ENCODE measurements around the gene CALD1.

CALD1 gene

DNA sequence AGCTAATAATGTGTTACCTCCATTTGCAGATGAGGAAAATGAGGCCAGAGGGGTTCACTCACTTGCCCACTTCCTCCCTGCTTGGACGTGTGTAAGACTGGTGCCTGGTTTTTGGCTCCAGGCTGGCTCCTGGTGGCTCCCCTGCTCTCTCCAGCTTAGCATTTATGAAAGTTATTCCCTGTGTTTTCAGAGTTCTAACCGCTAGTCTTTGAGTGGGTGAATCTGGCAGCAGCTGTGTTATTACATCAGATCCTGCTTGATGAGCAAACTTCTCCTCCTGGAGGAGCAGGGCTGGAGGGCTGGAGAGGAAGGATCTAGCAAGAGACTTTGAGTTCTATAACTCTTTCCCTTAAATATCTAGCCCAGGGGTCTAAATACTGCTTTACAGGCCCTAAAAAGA is 125.9 kb downstream of the CALD1 start:
- DNase-seq (ENCODE audit: low read depth, low spot score) = no peak
- CTCF ChIA-PET = no interaction called here
- no peak overlapping the region for H3K4me3 ChIP-seq (ENCODE audit: low read depth, low read length)
- POLR2A ChIA-PET = interaction anchor here (0.6 kb wide), 1 partner anchor 10 kb away, joined by 3 read pairs; no protein-coding TSS in a partner anchor
- TF ChIP-seq, protein P1, sequence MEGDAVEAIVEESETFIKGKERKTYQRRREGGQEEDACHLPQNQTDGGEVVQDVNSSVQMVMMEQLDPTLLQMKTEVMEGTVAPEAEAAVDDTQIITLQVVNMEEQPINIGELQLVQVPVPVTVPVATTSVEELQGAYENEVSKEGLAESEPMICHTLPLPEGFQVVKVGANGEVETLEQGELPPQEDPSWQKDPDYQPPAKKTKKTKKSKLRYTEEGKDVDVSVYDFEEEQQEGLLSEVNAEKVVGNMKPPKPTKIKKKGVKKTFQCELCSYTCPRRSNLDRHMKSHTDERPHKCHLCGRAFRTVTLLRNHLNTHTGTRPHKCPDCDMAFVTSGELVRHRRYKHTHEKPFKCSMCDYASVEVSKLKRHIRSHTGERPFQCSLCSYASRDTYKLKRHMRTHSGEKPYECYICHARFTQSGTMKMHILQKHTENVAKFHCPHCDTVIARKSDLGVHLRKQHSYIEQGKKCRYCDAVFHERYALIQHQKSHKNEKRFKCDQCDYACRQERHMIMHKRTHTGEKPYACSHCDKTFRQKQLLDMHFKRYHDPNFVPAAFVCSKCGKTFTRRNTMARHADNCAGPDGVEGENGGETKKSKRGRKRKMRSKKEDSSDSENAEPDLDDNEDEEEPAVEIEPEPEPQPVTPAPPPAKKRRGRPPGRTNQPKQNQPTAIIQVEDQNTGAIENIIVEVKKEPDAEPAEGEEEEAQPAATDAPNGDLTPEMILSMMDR (IDR thresholded peaks at IDR 0.05; ENCODE audit: insufficient read depth, low read length, missing control alignments) = peak; percentile 18

DNA sequence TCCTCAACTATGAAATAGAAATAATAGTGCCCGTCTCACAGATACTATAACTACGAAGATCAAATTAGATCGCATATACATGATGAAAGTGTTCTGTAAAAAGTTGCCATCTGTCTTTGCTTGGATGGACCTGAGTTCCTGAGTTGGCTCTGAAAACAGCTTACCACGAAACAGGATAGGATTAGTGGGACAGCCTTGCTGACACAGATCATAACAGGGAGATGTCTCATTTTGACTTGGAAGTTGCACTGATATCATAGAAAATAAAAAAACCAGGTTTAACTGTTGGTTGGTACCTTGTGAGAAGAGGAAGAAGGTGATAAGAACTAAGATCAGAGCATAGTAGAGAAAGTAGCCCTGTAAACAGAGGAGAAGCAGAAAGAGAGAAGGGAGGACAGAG is 127.6 kb downstream of the CALD1 start:
- ChIA-PET CTCF (interaction anchor here (1.0 kb wide), 1 partner anchor 9 kb away, joined by 3 read pairs; no protein-coding TSS in a partner anchor), POLR2A (no interaction called here)
- H3K4me3 ChIP-seq (ENCODE audit: low read depth, low read length) = no peak overlapping the region
- no peak for DNase-seq (ENCODE audit: low read depth, low spot score)
- TF ChIP-seq, protein P1 (IDR thresholded peaks at IDR 0.05; ENCODE audit: insufficient read depth, low read length, missing control alignments) = no peak

DNA sequence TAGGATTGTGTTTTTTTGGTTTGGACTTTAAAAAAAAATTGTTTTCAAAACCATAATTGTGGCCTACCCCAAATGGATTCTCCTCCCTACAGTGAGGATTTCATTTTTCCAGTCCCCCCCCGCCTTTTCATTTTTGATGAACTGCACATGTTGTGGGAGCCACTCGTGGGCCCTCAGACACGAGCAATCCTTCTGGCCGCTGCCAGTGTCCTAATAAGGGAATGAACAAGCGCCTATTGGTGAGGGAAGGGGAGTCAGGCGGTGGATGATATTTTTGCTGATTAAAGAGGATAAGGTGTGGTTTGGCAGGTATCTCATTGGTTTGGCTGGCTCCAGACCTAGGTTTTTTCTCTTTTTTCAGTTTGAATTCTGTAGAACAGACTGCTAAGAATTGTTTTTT is 128.2 kb downstream of the CALD1 start:
- DNase-seq (ENCODE audit: low read depth, low spot score) = no peak
- TF ChIP-seq, protein P1 (IDR thresholded peaks at IDR 0.05; ENCODE audit: insufficient read depth, low read length, missing control alignments) = no peak
- POLR2A ChIA-PET = no interaction called here
- CTCF ChIA-PET = no interaction called here
- H3K4me3 ChIP-seq (ENCODE audit: low read depth, low read length) = no peak overlapping the region

DNA sequence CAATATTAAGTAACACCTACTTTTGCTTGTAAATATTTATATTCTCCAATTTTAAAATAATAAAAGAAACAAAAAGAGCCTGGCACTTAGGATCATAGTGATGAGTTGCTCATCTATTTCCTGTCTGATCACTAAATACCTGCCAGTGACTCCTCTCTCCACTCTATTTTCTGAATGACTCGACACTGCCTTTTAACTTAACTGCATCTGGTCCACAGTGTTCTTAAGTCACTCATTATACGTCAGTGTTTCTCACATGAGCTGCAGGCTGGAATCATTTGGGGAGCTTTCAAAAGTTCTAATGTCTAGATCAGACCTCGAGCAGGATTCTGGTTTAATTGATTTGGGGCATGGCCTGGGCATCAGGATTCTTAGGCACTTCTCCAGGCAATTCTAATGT is 128.9 kb downstream of the CALD1 start:
- ChIA-PET POLR2A (no interaction called here), CTCF (no interaction called here)
- TF ChIP-seq, protein P1 (IDR thresholded peaks at IDR 0.05; ENCODE audit: insufficient read depth, low read length, missing control alignments) = no peak
- no peak for DNase-seq (ENCODE audit: low read depth, low spot score)
- H3K4me3 ChIP-seq (ENCODE audit: low read depth, low read length) = no peak overlapping the region

DNA sequence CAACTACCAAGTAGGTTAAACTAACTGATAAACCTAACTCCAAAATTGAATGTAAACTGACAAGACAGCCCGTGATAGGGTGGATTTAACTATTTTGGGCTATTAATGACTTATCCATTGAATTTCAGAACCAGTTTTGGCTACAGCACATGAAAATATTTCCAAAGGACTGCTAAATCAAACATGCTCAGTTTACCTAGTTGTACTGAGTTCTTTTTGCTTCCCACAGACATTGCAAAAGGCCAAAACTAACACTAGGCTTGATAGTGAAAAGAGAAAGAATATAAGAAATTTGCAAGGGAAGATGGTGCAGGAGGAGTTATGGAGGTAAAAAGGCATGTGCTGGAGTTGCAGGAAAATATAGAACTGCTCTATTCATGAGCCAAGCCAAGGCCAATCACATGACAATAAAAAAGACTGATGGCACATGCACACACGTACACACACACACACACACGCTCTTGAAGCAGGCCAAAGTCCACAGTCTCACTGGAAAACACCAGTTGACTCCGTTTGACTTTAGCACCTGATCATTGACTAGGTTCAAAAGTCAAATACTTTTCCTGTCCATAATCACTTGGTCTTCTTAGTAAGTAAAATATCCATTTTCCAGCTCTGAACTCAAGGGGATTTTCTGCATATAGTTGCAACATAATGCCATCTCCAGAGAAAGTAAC is 130.9 kb downstream of the CALD1 start:
- H3K4me3 ChIP-seq (ENCODE audit: low read depth, low read length) = no peak overlapping the region
- CTCF ChIA-PET = no interaction called here
- TF ChIP-seq, protein P1 (IDR thresholded peaks at IDR 0.05; ENCODE audit: insufficient read depth, low read length, missing control alignments) = no peak
- POLR2A ChIA-PET = no interaction called here
- DNase-seq (ENCODE audit: low read depth, low spot score) = no peak

DNA sequence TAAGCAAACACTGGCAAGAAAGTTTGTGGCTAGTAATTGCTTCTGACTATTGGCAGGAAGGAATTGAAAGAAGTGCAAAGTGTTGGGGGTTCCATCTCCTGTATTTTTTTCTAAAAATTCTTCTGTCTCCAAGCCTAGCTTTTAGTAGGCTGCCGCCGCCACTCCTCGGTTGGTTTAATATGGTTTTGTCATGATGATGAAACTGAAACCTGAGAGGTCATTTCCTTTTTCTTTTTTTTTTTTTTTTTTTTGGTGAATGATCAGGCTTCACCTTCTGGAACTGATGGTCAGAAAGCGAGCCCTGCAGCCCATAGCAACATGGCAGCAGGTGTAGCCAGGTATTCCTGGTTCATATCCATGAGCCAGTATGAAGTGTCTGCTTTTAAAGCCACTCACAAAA is 131.5 kb downstream of the CALD1 start:
- ChIA-PET CTCF (no interaction called here), POLR2A (no interaction called here)
- no peak overlapping the region for H3K4me3 ChIP-seq (ENCODE audit: low read depth, low read length)
- no peak for DNase-seq (ENCODE audit: low read depth, low spot score)
- TF ChIP-seq, protein P1 (IDR thresholded peaks at IDR 0.05; ENCODE audit: insufficient read depth, low read length, missing control alignments) = no peak

Data from AG04449 (cell line).